HG03521 (cell line): ENCODE data around the gene SLC38A10.
"Not testable (repeated sequence)": the region's sequence is repeated elsewhere in the genome, so short reads cannot be mapped to it uniquely, and the experiment has no call there.

ENCODE experiments used
- ATAC-seq: cut with Tn5 transposase; IDR thresholded peaks from one replicate; pipeline ENCODE4 v1.9.1; 2021; ENCODE audit warnings: mild to moderate bottlenecking, moderate library complexity; ENCODE audit not compliant: unreplicated experiment

The SLC38A10 gene

GRCh38 chr17:81313776-81314397, 18.8 kb upstream of the SLC38A10 start:
- no peak for ATAC-seq

- ATAC-seq = no peak
These were observed 17.7 kb upstream of the SLC38A10 start for GRCh38 chr17:81312624-81313325.

GRCh38 chr17:81311946-81312345, 16.8 kb upstream of the SLC38A10 start:
- ATAC-seq = no peak

- ATAC-seq = no peak
These were observed 15.9 kb upstream of the SLC38A10 start for GRCh38 chr17:81310949-81311550.

GRCh38 chr17:81309859-81310839, 15.0 kb upstream of the SLC38A10 start:
- ATAC-seq = no peak

- no peak for ATAC-seq
These were observed 14.2 kb upstream of the SLC38A10 start for GRCh38 chr17:81309140-81309858.

GRCh38 chr17:81308784-81309139, 13.7 kb upstream of the SLC38A10 start:
- ATAC-seq = not testable (repeated sequence)

- no peak for ATAC-seq
These were observed 12.8 kb upstream of the SLC38A10 start for GRCh38 chr17:81307636-81308560.

GRCh38 chr17:81306898-81307510, 11.9 kb upstream of the SLC38A10 start:
- ATAC-seq = no peak

- no peak for ATAC-seq
These were observed 11.4 kb upstream of the SLC38A10 start for GRCh38 chr17:81306491-81306890.

GRCh38 chr17:81305051-81305630, 10.0 kb upstream of the SLC38A10 start:
- no peak for ATAC-seq

- ATAC-seq = no peak
These were observed 9.3 kb upstream of the SLC38A10 start for GRCh38 chr17:81304196-81305015.

GRCh38 chr17:81303385-81303784, 8.3 kb upstream of the SLC38A10 start:
- ATAC-seq = no peak

- ATAC-seq = no peak
These were observed 7.8 kb upstream of the SLC38A10 start for GRCh38 chr17:81302861-81303333.

- no peak for ATAC-seq
These were observed 7.2 kb upstream of the SLC38A10 start for GRCh38 chr17:81302324-81302723.

- ATAC-seq = no peak
These were observed 6.4 kb upstream of the SLC38A10 start for GRCh38 chr17:81301195-81302144.
